Tibial nerve (tissue), 4 donors: ENCODE data around the gene MLLT6. TPM values are rescaled to one million over a fixed set of nuclear protein-coding genes. Genes with fewer than 3 reads are reported as not detected.

Experiments
- DNase-seq, 2 donors: peaks; one replicate each; pipeline ENCODE4 v3.0.0-alpha.2; 2019; ENCODE audit warnings: low spot score in 2 of 2
- H3K27ac ChIP-seq, 4 donors: fragments of 200-600 bp; sonication (generic) in 3 of 4; one replicate each; pipeline ENCODE4 v1.5.1; 2017 to 2019; ENCODE audit warnings: mild to moderate bottlenecking in 1 of 4
- H3K27me3 ChIP-seq, 2 donors: fragments of 200-600 bp; sonication (generic) in 1 of 2; one replicate each; pipeline versions ENCODE4 v1.5.1 to v1.6.0; 2017 to 2019
- H3K36me3 ChIP-seq, 3 donors: fragments of 200-600 bp; sonication (generic); one replicate each; pipeline ENCODE4 v1.5.1; 2018 to 2019
- H3K4me1 ChIP-seq, 4 donors: fragments of 200-600 bp; sonication (generic) in 3 of 4; one replicate each; pipeline ENCODE4 v1.5.1; 2017 to 2019
- H3K4me3 ChIP-seq, 4 donors: fragments of 200-600 bp; sonication (generic) in 3 of 4; one replicate each; pipeline ENCODE4 v1.5.1; 2017 to 2019; ENCODE audit warnings: mild to moderate bottlenecking in 1 of 4, moderate library complexity in 1 of 4
- H3K9me3 ChIP-seq, 4 donors: fragments of 200-600 bp; sonication (generic) in 3 of 4; one replicate each; pipeline ENCODE4 v1.5.1; 2017 to 2019
- CTCF ChIP-seq, 5 experiments: fragments of 200-600 bp in 3 of 5; fragments of 450-650 bp in 2 of 5; sonication (generic) in 3 of 5; IDR thresholded peaks; one replicate each; pipeline ENCODE4 v1.5.1; 2016 to 2019; ENCODE audit warnings: antibody characterized with exemption in 5 of 5, mild to moderate bottlenecking in 3 of 5, moderate library complexity in 2 of 5
- EP300 ChIP-seq, 2 donors: sonication (generic); formaldehyde crosslinking; IDR thresholded peaks; one replicate each; pipeline ENCODE4 v1.6.1; 2017; ENCODE audit warnings: antibody characterized with exemption in 2 of 2, mild to moderate bottlenecking in 1 of 2
- POLR2A ChIP-seq, 2 donors: fragments of 450-650 bp; IDR thresholded peaks; one replicate each; pipeline ENCODE4 v1.6.1; 2017; ENCODE audit warnings: antibody characterized with exemption in 2 of 2, mild to moderate bottlenecking in 2 of 2, moderate library complexity in 2 of 2
- WGBS, 2 donors: methylation state at CpG; one replicate each; pipeline ENCODE4 v1.1.5; 2018; 5-methylcytosine and 5-hydroxymethylcytosine counted together
- total RNA-seq, 4 donors: library from RNA; depleted of rRNA; stranded (reverse); fragments of >200 nt; gene quantifications; one replicate each; pipeline ENCODE4 v1.1.0, GENCODE V29; 2016

MLLT6 gene
- total RNA-seq, 4 donors from 2014 or later: 83.9 to 185 (median 116) TPM

- H3K36me3 ChIP-seq: no peaks in the 10 kb centered on the region
- TF ChIP-seq EP300 (IDR thresholded peaks at IDR 0.05): no peak
- TF ChIP-seq POLR2A (IDR thresholded peaks at IDR 0.05): no peak
- TF ChIP-seq CTCF (IDR thresholded peaks at IDR 0.05): no peak
- no peak for DNase-seq
- peaks cover 0 to 9% (median 0%) of the 10 kb centered on the region in 4 donors for H3K4me1 ChIP-seq
- no peak overlapping the region for H3K27ac ChIP-seq
- H3K27me3 ChIP-seq: peaks cover 0 to 55% of the 10 kb centered on the region in 2 donors
- 86% methylated on average over 7 of the region's 7 CpGs for WGBS, 2 donors
- H3K4me3 ChIP-seq: no peak overlapping the region
- H3K9me3 ChIP-seq: no peaks in the 10 kb centered on the region
Measured at GRCh38 chr17:38659415-38659814, 45.7 kb upstream of the MLLT6 start.

GRCh38 chr17:38660097-38661025 lies 44.7 kb upstream of the MLLT6 start:
- H3K36me3 ChIP-seq: no peaks in the 10 kb centered on the region
- peaks cover 0 to 48% of the 10 kb centered on the region in 2 donors for H3K27me3 ChIP-seq
- no peak overlapping the region for H3K27ac ChIP-seq
- TF ChIP-seq POLR2A (IDR thresholded peaks at IDR 0.05) (no peak), EP300 (IDR thresholded peaks at IDR 0.05) (no peak), CTCF (IDR thresholded peaks at IDR 0.05) (no peak)
- peaks cover 0 to 6% (median 0%) of the 10 kb centered on the region in 4 donors for H3K4me1 ChIP-seq
- no peak for DNase-seq
- WGBS, 2 donors: 78 to 79% methylated on average over 16 of the region's 16 CpGs
- no peak overlapping the region for H3K4me3 ChIP-seq
- no peaks in the 10 kb centered on the region for H3K9me3 ChIP-seq

GRCh38 chr17:38663125-38663751 lies 41.8 kb upstream of the MLLT6 start:
- no peak for DNase-seq
- 27 to 32% methylated on average over 9 of the region's 9 CpGs for WGBS, 2 donors
- peaks cover 0 to 6% (median 0%) of the 10 kb centered on the region in 4 donors for H3K4me1 ChIP-seq

GRCh38 chr17:38663964-38664644 lies 41.0 kb upstream of the MLLT6 start:
- DNase-seq: no peak
- peaks cover 0 to 28% of the 10 kb centered on the region in 2 donors for H3K27me3 ChIP-seq
- no peak overlapping the region for H3K27ac ChIP-seq
- H3K9me3 ChIP-seq: no peaks in the 10 kb centered on the region
- H3K4me1 ChIP-seq: peaks cover 0 to under 1% (median 0%) of the 10 kb centered on the region in 4 donors
- WGBS, 2 donors: 78 to 82% methylated on average over 9 of the region's 9 CpGs
- TF ChIP-seq CTCF (IDR thresholded peaks at IDR 0.05) (no peak), POLR2A (IDR thresholded peaks at IDR 0.05) (no peak), EP300 (IDR thresholded peaks at IDR 0.05) (no peak)
- H3K4me3 ChIP-seq: no peak overlapping the region
- H3K36me3 ChIP-seq: no peaks in the 10 kb centered on the region

More at GRCh38 chr17:38663125-38663751, 41.8 kb upstream of the MLLT6 start:
- TF ChIP-seq EP300 (IDR thresholded peaks at IDR 0.05) (no peak), CTCF (IDR thresholded peaks at IDR 0.05) (peak; percentile 15 to 44 (median 32))
- H3K9me3 ChIP-seq: no peaks in the 10 kb centered on the region
- H3K27ac ChIP-seq: no peak overlapping the region
- H3K4me3 ChIP-seq: no peak overlapping the region
- peaks cover 0 to 28% of the 10 kb centered on the region in 2 donors for H3K27me3 ChIP-seq
- H3K36me3 ChIP-seq: no peaks in the 10 kb centered on the region
